M059J (cell line): ENCODE results near the gene CXCL13. TPM values are rescaled to one million over a fixed set of nuclear protein-coding genes. Genes with fewer than 3 reads are reported as not detected.

Experiments
- total RNA-seq: library from RNA; depleted of rRNA; stranded (reverse); fragments of >200 nt; shearing (Covaris generic); gene quantifications from 2 replicates; pipeline ENCODE4 v1.2.3, GENCODE V29; 2014; rRNA removed

CXCL13 gene
- total RNA-seq, 1 experiment from 2014 or later, result not detected

Other genes starting within 250 kb of the CXCL13 start
- gene CNOT6L, start 213.5 kb downstream of the CXCL13 start, total RNA-seq, result 5.8 and 8.1 TPM in 2 replicates